Fibroblast of lung (primary cell): ENCODE data around the gene CLCA1. TPM values are rescaled to one million over a fixed set of nuclear protein-coding genes. Genes with fewer than 3 reads are reported as not detected.

Experiments used
- DNase-seq, 2 donors: peaks; one replicate each; pipeline versions ENCODE4 v3.0.0 to v3.0.0-alpha.2; 2010; ENCODE audit warnings: low read depth in 2 of 2
- H2AFZ ChIP-seq: 2 replicates; pipeline ENCODE4 v1.5.1; 2012; ENCODE audit warnings: low read length, control low read depth, inconsistent platforms
- H3K27ac ChIP-seq: 2 replicates; pipeline ENCODE4 v1.5.1; 2011; ENCODE audit warnings: low read length, control low read depth; ENCODE audit not compliant: insufficient read depth
- H3K27me3 ChIP-seq: 2 replicates; pipeline ENCODE4 v1.5.1; 2011; ENCODE audit warnings: mild to moderate bottlenecking, low read length; ENCODE audit not compliant: control insufficient read depth, insufficient read depth
- H3K36me3 ChIP-seq: 2 replicates; pipeline ENCODE4 v1.5.1; 2011; ENCODE audit warnings: low read length; ENCODE audit not compliant: control insufficient read depth, insufficient read depth
- H3K4me1 ChIP-seq: 2 replicates; pipeline ENCODE4 v1.5.1; 2011; ENCODE audit warnings: low read length; ENCODE audit not compliant: control insufficient read depth, insufficient read depth; ENCODE audit errors: extremely low read depth
- H3K4me2 ChIP-seq: 2 replicates; pipeline ENCODE4 v1.5.1; 2011; ENCODE audit warnings: low read length, control low read depth; ENCODE audit not compliant: insufficient read depth; ENCODE audit errors: extremely low read depth
- H3K4me3 ChIP-seq, 4 experiments: fragments of 200-600 bp in 1 of 4; sonication (generic) in 1 of 4; replicated peaks in 1 of 4; 2 replicates each; pipeline ENCODE4 v1.5.1; 2011 to 2016; ENCODE audit warnings: low read length in 4 of 4, low read depth in 3 of 4, mild to moderate bottlenecking in 3 of 4, control low read depth in 2 of 4, inconsistent platforms in 1 of 4, mixed read lengths in 1 of 4; ENCODE audit not compliant: insufficient read depth in 1 of 4; ENCODE audit errors: control extremely low read depth in 1 of 4
- H3K79me2 ChIP-seq: 2 replicates; pipeline ENCODE4 v1.5.1; 2012; ENCODE audit warnings: mild to moderate bottlenecking, low read length, inconsistent platforms; ENCODE audit not compliant: control insufficient read depth, insufficient read depth
- H3K9ac ChIP-seq: 2 replicates; pipeline ENCODE4 v1.5.1; 2011; ENCODE audit warnings: mild to moderate bottlenecking, low read length, control low read depth; ENCODE audit not compliant: insufficient read depth
- H3K9me3 ChIP-seq: 2 replicates; pipeline ENCODE4 v1.5.1; 2012; ENCODE audit warnings: low read depth, low read length; ENCODE audit not compliant: control insufficient read depth, insufficient read depth
- H4K20me1 ChIP-seq: 2 replicates; pipeline ENCODE4 v1.5.1; 2011; ENCODE audit warnings: low read length; ENCODE audit not compliant: control insufficient read depth, insufficient read depth; ENCODE audit errors: extremely low read depth
- CTCF ChIP-seq, 2 donors: IDR thresholded peaks in 1 of 2; conservative IDR thresholded peaks in 1 of 2; 1 replicate in 1 of 2; 2 replicates in 1 of 2; pipeline ENCODE4 v1.5.1; 2011 to 2012; ENCODE audit warnings: low read length in 2 of 2, control low read depth in 1 of 2, inconsistent platforms in 1 of 2, low read depth in 1 of 2, mild to moderate bottlenecking in 1 of 2
- EZH2 ChIP-seq: IDR thresholded peaks from 2 replicates; pipeline ENCODE4 v1.5.1; 2012; ENCODE audit warnings: low read length, control low read depth, mild to moderate bottlenecking; ENCODE audit errors: missing control alignments
- polyA plus RNA-seq, 2 donors: library from polyadenylated mRNA; depleted of rRNA in 1 of 2; stranded (reverse) in 1 of 2; unstranded in 1 of 2; fragments of >200 nt; gene quantifications; 2 replicates each; pipeline ENCODE4 v1.2.1, GENCODE V29; 2011 to 2012; ENCODE audit warnings: missing spikeins in 1 of 2
- total RNA-seq: library from RNA; depleted of rRNA; stranded (reverse); fragments of >200 nt; gene quantifications from 2 replicates; pipeline ENCODE4 v1.2.1, GENCODE V29; 2014

CLCA1 gene
- total and polyA plus RNA-seq, 2 donors (not counting 1 experiment from before 2014, with no cell fraction given): 0.01 TPM; not detected in 1

- H3K4me1 ChIP-seq: no peaks in the 10 kb centered on the region
- no peaks in the 10 kb centered on the region for H3K9me3 ChIP-seq
- no peak overlapping the region for H3K27ac ChIP-seq
- H3K4me3 ChIP-seq: no peak overlapping the region
- no peaks in the 10 kb centered on the region for H4K20me1 ChIP-seq
- H3K79me2 ChIP-seq: no peaks in the 10 kb centered on the region
- H3K9ac ChIP-seq: no peak overlapping the region
- TF ChIP-seq EZH2 (no peak), CTCF (conservative IDR thresholded peaks at IDR 0.05 in 1 of 2, IDR thresholded peaks at IDR 0.05 in 1 of 2; ENCODE audit: low read depth in 1 of 2, low read length in 2 of 2) (no peak)
- no peak overlapping the region for H2AFZ ChIP-seq
- no peaks in the 10 kb centered on the region for H3K36me3 ChIP-seq
- no peaks in the 10 kb centered on the region for H3K27me3 ChIP-seq
- DNase-seq: no peak
- H3K4me2 ChIP-seq: no peak overlapping the region
Measured at GRCh38 chr1:86520789-86521521, 52.2 kb downstream of the CLCA1 start.

- Histone ChIP-seq H3K36me3 (no peaks in the 10 kb centered on the region), H3K79me2 (no peaks in the 10 kb centered on the region), H3K4me2 (no peak overlapping the region), H3K4me3 (no peak overlapping the region), H3K27ac (no peak overlapping the region), H4K20me1 (no peaks in the 10 kb centered on the region), H3K9ac (no peak overlapping the region), H3K4me1 (no peaks in the 10 kb centered on the region), H3K9me3 (no peaks in the 10 kb centered on the region), H2AFZ (no peak overlapping the region), H3K27me3 (no peaks in the 10 kb centered on the region)
- no peak for DNase-seq
- TF ChIP-seq EZH2 (no peak), CTCF (conservative IDR thresholded peaks at IDR 0.05 in 1 of 2, IDR thresholded peaks at IDR 0.05 in 1 of 2; ENCODE audit: low read depth in 1 of 2, low read length in 2 of 2) (no peak)
Measured at GRCh38 chr1:86521522-86521891, 52.8 kb downstream of the CLCA1 start.

- H3K27ac ChIP-seq: no peak overlapping the region
- no peaks in the 10 kb centered on the region for H4K20me1 ChIP-seq
- H2AFZ ChIP-seq: no peak overlapping the region
- no peak for DNase-seq
- H3K27me3 ChIP-seq: no peaks in the 10 kb centered on the region
- no peaks in the 10 kb centered on the region for H3K4me1 ChIP-seq
- no peaks in the 10 kb centered on the region for H3K79me2 ChIP-seq
- no peak overlapping the region for H3K4me3 ChIP-seq
- H3K36me3 ChIP-seq: no peaks in the 10 kb centered on the region
- no peak overlapping the region for H3K9ac ChIP-seq
- no peaks in the 10 kb centered on the region for H3K9me3 ChIP-seq
- TF ChIP-seq CTCF (conservative IDR thresholded peaks at IDR 0.05 in 1 of 2, IDR thresholded peaks at IDR 0.05 in 1 of 2; ENCODE audit: low read depth in 1 of 2, low read length in 2 of 2) (no peak), EZH2 (no peak)
- H3K4me2 ChIP-seq: no peak overlapping the region
Measured at GRCh38 chr1:86522240-86522639, 53.5 kb downstream of the CLCA1 start.
